Upper lobe of left lung (tissue), 6 donors: ENCODE measurements around the gene SLC9A9. TPM values are rescaled to one million over a fixed set of nuclear protein-coding genes. Genes with fewer than 3 reads are reported as not detected.
"Not testable (repeated sequence)": the region's sequence is repeated elsewhere in the genome, so short reads cannot be mapped to it uniquely, and the experiment has no call there.

ENCODE experiments used
- ATAC-seq, 2 donors: fragments of 200-7000 bp; cut with Tn5 transposase; one replicate each; pipeline ENCODE4 v1.9.1; 2022; ENCODE audit warnings: mild to moderate bottlenecking in 2 of 2, moderate library complexity in 2 of 2; ENCODE audit not compliant: low FRiP score in 2 of 2
- DNase-seq, 2 donors: peaks; one replicate each; pipeline ENCODE4 v3.0.0-alpha.2; 2019 to 2020
- H3K27ac ChIP-seq, 4 donors: fragments of 200-600 bp; sonication (generic); one replicate each; pipeline ENCODE4 v1.5.1; 2016 to 2019
- H3K27me3 ChIP-seq, 4 donors: fragments of 200-600 bp; sonication (generic); one replicate each; pipeline ENCODE4 v1.5.1; 2017 to 2019
- H3K36me3 ChIP-seq, 4 donors: fragments of 200-600 bp; sonication (generic); one replicate each; pipeline ENCODE4 v1.5.1; 2016 to 2019
- H3K4me1 ChIP-seq, 4 donors: fragments of 200-600 bp; sonication (generic); one replicate each; pipeline ENCODE4 v1.5.1; 2018 to 2019
- H3K4me3 ChIP-seq, 4 donors: fragments of 200-600 bp; sonication (generic); one replicate each; pipeline ENCODE4 v1.5.1; 2017 to 2019; ENCODE audit warnings: mild to moderate bottlenecking in 2 of 4, moderate library complexity in 1 of 4
- H3K9me3 ChIP-seq, 4 donors: fragments of 200-600 bp; sonication (generic); one replicate each; pipeline ENCODE4 v1.5.1; 2018 to 2019
- EP300 ChIP-seq, 4 donors: sonication (generic); formaldehyde crosslinking; IDR thresholded peaks; one replicate each; pipeline ENCODE4 v1.5.1; 2017; ENCODE audit warnings: antibody characterized with exemption in 4 of 4, control low read depth in 2 of 4
- POLR2A ChIP-seq, 4 donors: fragments of 450-650 bp; IDR thresholded peaks; one replicate each; pipeline ENCODE4 v1.5.1; 2016 to 2017; ENCODE audit warnings: antibody characterized with exemption in 4 of 4, mild to moderate bottlenecking in 2 of 4
- POLR2AphosphoS5 ChIP-seq, 2 donors: sonication (generic); formaldehyde crosslinking; IDR thresholded peaks; one replicate each; pipeline ENCODE4 v1.5.1; 2017; ENCODE audit warnings: antibody characterized with exemption in 2 of 2
- WGBS, 2 donors: methylation state at CpG; one replicate each; pipeline ENCODE4 v1.1.5; 2017 to 2018; 5-methylcytosine and 5-hydroxymethylcytosine counted together
- total RNA-seq, 6 donors: library from RNA; depleted of rRNA in 4 of 6; stranded (reverse); fragments of >200 nt in 4 of 6; gene quantifications; one replicate each; pipeline versions ENCODE4 v1.1.0 to v1.2.1, GENCODE V29; 2016 to 2021
- TF ChIP-seq, protein P1 (sequence below), 6 experiments: fragments of 450-650 bp in 4 of 6; fragments of 200-600 bp in 2 of 6; sonication (generic) in 2 of 6; IDR thresholded peaks; one replicate each; pipeline ENCODE4 v1.5.1; 2016 to 2019; ENCODE audit warnings: antibody characterized with exemption in 6 of 6
- donor health status: DM: no; HTN: no; CAD: no; lungs with moderate emphysema.
- donor health status: DM: no; HTN: yes; CAD: no; lungs with severe emphysema.

Gene SLC9A9
- total RNA-seq, 6 donors from 2014 or later, result 4.2 to 20.4 (median 8.7) TPM

DNA sequence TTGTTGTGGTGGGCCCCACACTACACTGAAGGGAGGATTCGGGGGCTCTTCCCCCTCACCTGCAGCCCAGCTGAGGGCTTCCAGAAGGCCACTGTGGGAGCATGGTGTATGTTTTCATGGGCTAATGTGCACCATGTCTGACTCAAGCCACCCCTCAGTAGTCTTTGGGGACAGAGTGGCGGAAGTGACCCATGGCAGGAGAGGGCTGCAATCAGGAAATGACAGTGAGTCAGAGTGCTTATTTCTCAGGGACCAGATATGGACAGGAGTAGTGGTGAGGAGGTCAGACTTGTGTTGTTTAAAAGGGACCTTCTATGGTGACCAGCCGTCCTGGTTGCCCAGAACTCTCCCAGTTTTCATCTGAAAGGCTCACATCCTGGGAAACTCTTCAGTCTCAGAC, 32.8 kb upstream of the SLC9A9 start:
- TF ChIP-seq, protein P1, sequence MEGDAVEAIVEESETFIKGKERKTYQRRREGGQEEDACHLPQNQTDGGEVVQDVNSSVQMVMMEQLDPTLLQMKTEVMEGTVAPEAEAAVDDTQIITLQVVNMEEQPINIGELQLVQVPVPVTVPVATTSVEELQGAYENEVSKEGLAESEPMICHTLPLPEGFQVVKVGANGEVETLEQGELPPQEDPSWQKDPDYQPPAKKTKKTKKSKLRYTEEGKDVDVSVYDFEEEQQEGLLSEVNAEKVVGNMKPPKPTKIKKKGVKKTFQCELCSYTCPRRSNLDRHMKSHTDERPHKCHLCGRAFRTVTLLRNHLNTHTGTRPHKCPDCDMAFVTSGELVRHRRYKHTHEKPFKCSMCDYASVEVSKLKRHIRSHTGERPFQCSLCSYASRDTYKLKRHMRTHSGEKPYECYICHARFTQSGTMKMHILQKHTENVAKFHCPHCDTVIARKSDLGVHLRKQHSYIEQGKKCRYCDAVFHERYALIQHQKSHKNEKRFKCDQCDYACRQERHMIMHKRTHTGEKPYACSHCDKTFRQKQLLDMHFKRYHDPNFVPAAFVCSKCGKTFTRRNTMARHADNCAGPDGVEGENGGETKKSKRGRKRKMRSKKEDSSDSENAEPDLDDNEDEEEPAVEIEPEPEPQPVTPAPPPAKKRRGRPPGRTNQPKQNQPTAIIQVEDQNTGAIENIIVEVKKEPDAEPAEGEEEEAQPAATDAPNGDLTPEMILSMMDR (IDR thresholded peaks at IDR 0.05), result no peak
- TF ChIP-seq POLR2AphosphoS5 (IDR thresholded peaks at IDR 0.05) (no peak), EP300 (IDR thresholded peaks at IDR 0.05) (no peak), POLR2A (IDR thresholded peaks at IDR 0.05) (no peak)
- peak in 1 of 2 donors; percentile 13 for ATAC-seq
- 73 to 82% methylated on average over 3 of the region's 3 CpGs for WGBS, 2 donors
- DNase-seq, result no peak
- no peaks in the 10 kb centered on the region for H3K27me3 ChIP-seq
- H3K27ac ChIP-seq, result no peak overlapping the region
- H3K4me3 ChIP-seq, result no peak overlapping the region
- H3K36me3 ChIP-seq, result no peaks in the 10 kb centered on the region
- no peaks in the 10 kb centered on the region for H3K9me3 ChIP-seq
- H3K4me1 ChIP-seq, result peaks cover 0 to 2% (median 2%) of the 10 kb centered on the region in 4 donors

DNA sequence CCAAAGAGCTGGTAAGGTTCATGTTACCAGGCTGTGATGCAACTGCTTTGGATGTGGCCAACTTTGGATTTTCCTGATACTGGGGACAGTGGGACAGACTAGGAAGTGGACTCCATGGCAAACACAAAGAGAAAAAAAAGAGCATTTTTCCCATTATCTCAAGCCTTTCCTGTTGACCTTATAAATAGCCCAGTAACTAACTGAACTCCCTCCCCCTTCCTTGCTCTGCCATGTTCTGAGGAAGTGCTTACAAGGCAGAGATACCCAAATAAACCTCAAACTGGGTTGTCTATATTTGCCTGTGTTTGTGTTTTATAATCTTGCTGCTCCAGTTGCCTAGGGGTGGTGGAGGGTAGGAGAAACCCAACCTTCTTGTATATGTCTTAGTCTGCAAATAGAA, 27.3 kb upstream of the SLC9A9 start:
- H3K9me3 ChIP-seq, result no peaks in the 10 kb centered on the region
- TF ChIP-seq EP300 (IDR thresholded peaks at IDR 0.05), result no peak
- no peak for TF ChIP-seq POLR2A (IDR thresholded peaks at IDR 0.05)
- TF ChIP-seq, protein P1 (IDR thresholded peaks at IDR 0.05), result no peak
- no peak for TF ChIP-seq POLR2AphosphoS5 (IDR thresholded peaks at IDR 0.05)
- peaks cover 0 to 6% (median 4%) of the 10 kb centered on the region in 4 donors for H3K4me1 ChIP-seq
- no peaks in the 10 kb centered on the region for H3K36me3 ChIP-seq
- H3K27me3 ChIP-seq, result no peaks in the 10 kb centered on the region
- no peak for DNase-seq
- no peak overlapping the region for H3K4me3 ChIP-seq
- H3K27ac ChIP-seq, result peak overlapping the region in 1 of 4 donors; percentile 34
- no peak for ATAC-seq

DNA sequence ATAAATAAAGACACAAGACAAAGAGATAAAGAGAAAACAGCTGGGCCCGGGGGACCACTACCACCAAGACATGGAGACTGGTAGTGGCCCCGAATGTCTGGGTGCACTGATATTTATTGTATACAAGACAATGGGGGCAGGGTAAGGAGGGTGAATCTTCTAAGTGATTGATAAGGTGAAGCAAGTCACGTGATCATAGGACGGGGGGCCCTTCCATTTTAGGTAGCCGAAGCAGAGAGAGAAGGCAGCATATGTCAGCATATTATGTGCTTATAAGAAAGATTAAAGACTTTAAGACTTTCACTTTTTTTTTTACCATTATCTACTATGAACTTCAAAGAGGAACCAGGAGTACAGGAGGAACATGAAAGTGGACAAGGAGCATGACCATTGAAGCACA, 25.3 kb upstream of the SLC9A9 start:
- H3K36me3 ChIP-seq, H3K27me3 ChIP-seq, DNase-seq, H3K9me3 ChIP-seq, ATAC-seq, H3K4me1 ChIP-seq, H3K27ac ChIP-seq, H3K4me3 ChIP-seq: not testable (repeated sequence)
- 86 to 91% methylated on average over 5 of the region's 5 CpGs for WGBS, 2 donors

DNA sequence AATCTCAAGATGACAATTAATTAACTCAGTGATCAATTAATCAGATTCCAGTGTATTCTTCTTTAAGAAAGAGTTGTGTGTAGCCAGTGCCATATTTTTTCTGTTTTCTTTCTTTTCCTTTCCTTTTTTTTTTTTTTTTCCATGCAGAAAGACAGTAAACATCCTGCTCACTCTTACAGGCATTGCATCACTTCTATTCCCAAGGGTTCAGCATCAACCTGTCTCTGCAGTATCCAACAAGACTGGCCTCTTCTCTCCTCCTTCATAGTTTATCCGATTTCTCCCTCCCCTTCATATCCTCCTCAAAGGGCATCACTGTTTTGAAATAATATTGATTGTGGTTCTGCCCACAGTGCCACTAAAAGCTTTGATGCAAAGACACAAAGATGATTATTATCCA, 17.0 kb upstream of the SLC9A9 start:
- no peak for DNase-seq
- Histone ChIP-seq H3K4me1 (no peaks in the 10 kb centered on the region), H3K27me3 (no peaks in the 10 kb centered on the region), H3K27ac (no peak overlapping the region), H3K4me3 (no peak overlapping the region), H3K36me3 (no peaks in the 10 kb centered on the region), H3K9me3 (no peaks in the 10 kb centered on the region)
- no peak for ATAC-seq
- 79 to 88% methylated on average over 1 of the region's 1 CpG for WGBS, 2 donors
- TF ChIP-seq, protein P1 (IDR thresholded peaks at IDR 0.05), result no peak
- TF ChIP-seq POLR2A (IDR thresholded peaks at IDR 0.05) (no peak), POLR2AphosphoS5 (IDR thresholded peaks at IDR 0.05) (no peak), EP300 (IDR thresholded peaks at IDR 0.05) (no peak)

DNA sequence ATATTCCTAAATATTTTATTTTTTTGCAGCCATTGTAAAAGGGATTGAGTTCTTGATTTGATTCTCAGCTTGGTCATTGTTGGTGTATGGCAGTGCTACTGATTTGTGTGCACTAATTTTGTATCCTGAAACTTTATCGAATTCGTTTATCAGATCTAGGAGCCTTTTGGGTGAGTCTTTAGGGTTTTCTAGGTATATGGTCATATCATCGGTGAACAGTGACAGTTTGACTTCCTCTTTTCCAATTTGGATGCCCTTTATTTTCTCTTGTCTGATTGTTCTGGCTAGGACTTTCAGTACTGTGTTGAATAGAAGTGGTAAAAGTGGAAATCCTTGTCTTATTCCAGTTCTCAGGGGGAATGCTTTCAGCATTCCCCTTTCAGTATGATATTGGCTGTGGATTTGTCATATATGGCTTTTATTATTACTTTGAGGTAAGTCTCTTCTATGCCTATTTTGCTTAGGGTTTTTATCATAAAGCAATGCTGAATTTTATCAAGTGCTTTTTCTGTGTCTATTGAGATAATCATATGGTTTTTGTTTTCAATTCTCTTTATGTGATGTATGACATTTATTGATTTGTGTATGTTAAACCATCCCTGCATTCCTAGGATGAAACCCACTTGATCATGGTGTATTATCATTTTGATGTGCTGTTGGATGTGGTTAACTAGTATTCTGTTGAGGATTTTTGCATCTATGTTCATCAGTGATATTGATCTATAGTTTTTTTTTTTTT, 11.4 kb upstream of the SLC9A9 start:
- no peak overlapping the region for H3K4me3 ChIP-seq
- no peaks in the 10 kb centered on the region for H3K27me3 ChIP-seq
- 79 to 86% methylated on average over 3 of the region's 3 CpGs for WGBS, 2 donors
- no peak for ATAC-seq
- no peaks in the 10 kb centered on the region for H3K36me3 ChIP-seq
- H3K4me1 ChIP-seq, result no peaks in the 10 kb centered on the region
- no peak for DNase-seq
- no peaks in the 10 kb centered on the region for H3K9me3 ChIP-seq
- TF ChIP-seq POLR2A (IDR thresholded peaks at IDR 0.05) (no peak), EP300 (IDR thresholded peaks at IDR 0.05) (no peak), POLR2AphosphoS5 (IDR thresholded peaks at IDR 0.05) (no peak)
- TF ChIP-seq, protein P1 (IDR thresholded peaks at IDR 0.05), result no peak
- H3K27ac ChIP-seq, result no peak overlapping the region
